ENCODE data around the gene SEC14L1. TPM values are rescaled to one million over a fixed set of nuclear protein-coding genes. Genes with fewer than 3 reads are reported as not detected.
A peak's percentile ranks its signal among the peaks of the same experiment; 100 is the strongest.

Gene SEC14L1
- total RNA-seq, 1 experiment from 2014 or later = 279 TPM

DNA sequence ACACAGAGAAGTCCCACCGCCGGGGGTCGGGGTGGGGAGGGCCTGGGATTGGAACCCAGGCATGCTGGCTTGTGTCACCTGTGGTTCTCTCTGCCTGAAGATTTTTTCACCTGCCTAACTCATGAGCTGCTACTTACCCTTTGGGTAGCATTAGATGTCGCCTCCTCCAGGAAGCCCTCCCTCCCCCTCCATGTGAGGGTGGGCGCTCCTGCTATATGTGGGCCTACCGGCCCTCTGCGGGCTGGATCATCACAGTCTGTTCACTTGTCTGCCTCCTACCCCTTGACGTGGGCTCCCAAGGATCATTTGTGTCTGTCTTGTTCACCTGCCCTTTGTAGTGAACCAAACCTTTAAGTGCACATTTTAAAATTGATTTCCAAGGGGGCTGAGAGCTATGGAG, 106.8 kb downstream of the SEC14L1 start:
- DNase-seq (ENCODE audit: low read depth, low spot score) (no peak), ATAC-seq (no peak; the same call in 1 of the 2 replicates)
- POLR2A ChIA-PET = no interaction called here
- Histone ChIP-seq H3K27ac (ENCODE audit: low read length) (peak overlapping the region; percentile 81), H3K4me3 (ENCODE audit: low read depth in 2 of 2, low read length in 2 of 2) (peak overlapping the region; percentile 43 to 58), H3K36me3 (ENCODE audit: control insufficient read depth, insufficient read depth, low read length) (no peaks in the 10 kb centered on the region), H3K9me3 (ENCODE audit: control insufficient read depth, insufficient read depth, low read depth, low read length) (no peaks in the 10 kb centered on the region), H3K4me1 (ENCODE audit: control insufficient read depth, insufficient read depth, low read length) (peaks cover 16% of the 10 kb centered on the region), H3K27me3 (ENCODE audit: control insufficient read depth, insufficient read depth, low read length) (no peaks in the 10 kb centered on the region)
- CTCF ChIA-PET = interaction anchor here (1.0 kb wide), 1 partner anchor 187 kb away, joined by 3 read pairs; no protein-coding TSS in a partner anchor
- no TSS peak for BruUV-seq (replicated peaks)
- in situ Hi-C loops (cut with HindIII; ENCODE audit: low pct_unique_long_range_greater_than_20kb, low sequenced_read_pairs) (no loop called here), intact Hi-C loops (cut with micrococcal nuclease; ENCODE audit: unreplicated experiment) (loop anchor here (1.0 kb wide), 1 partner anchor 161 kb away; no protein-coding TSS in a partner anchor)
- TF ChIP-seq, protein P1, sequence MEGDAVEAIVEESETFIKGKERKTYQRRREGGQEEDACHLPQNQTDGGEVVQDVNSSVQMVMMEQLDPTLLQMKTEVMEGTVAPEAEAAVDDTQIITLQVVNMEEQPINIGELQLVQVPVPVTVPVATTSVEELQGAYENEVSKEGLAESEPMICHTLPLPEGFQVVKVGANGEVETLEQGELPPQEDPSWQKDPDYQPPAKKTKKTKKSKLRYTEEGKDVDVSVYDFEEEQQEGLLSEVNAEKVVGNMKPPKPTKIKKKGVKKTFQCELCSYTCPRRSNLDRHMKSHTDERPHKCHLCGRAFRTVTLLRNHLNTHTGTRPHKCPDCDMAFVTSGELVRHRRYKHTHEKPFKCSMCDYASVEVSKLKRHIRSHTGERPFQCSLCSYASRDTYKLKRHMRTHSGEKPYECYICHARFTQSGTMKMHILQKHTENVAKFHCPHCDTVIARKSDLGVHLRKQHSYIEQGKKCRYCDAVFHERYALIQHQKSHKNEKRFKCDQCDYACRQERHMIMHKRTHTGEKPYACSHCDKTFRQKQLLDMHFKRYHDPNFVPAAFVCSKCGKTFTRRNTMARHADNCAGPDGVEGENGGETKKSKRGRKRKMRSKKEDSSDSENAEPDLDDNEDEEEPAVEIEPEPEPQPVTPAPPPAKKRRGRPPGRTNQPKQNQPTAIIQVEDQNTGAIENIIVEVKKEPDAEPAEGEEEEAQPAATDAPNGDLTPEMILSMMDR (IDR thresholded peaks at IDR 0.05) = no peak

GRCh38 chr17:77248216-77249114, 107.7 kb downstream of the SEC14L1 start:
- in situ Hi-C loops (cut with HindIII; ENCODE audit: low pct_unique_long_range_greater_than_20kb, low sequenced_read_pairs) (no loop called here), intact Hi-C loops (cut with micrococcal nuclease; ENCODE audit: unreplicated experiment) (no loop called here)
- Histone ChIP-seq H3K36me3 (ENCODE audit: control insufficient read depth, insufficient read depth, low read length) (no peaks in the 10 kb centered on the region), H3K4me1 (ENCODE audit: control insufficient read depth, insufficient read depth, low read length) (peaks cover 19% of the 10 kb centered on the region), H3K9me3 (ENCODE audit: control insufficient read depth, insufficient read depth, low read depth, low read length) (no peaks in the 10 kb centered on the region), H3K27ac (ENCODE audit: low read length) (peak overlapping the region; percentile 81), H3K4me3 (ENCODE audit: low read depth in 2 of 2, low read length in 2 of 2) (no peak overlapping the region), H3K27me3 (ENCODE audit: control insufficient read depth, insufficient read depth, low read length) (no peaks in the 10 kb centered on the region)
- ChIA-PET CTCF (interaction anchor here (0.6 to 1.0 kb wide), 2 partner anchors 142 to 188 kb away, joined by 3 read pairs; no protein-coding TSS in a partner anchor), POLR2A (interaction anchor here (0.6 to 0.7 kb wide), 2 partner anchors 56 to 106 kb away, joined by 5 read pairs; no protein-coding TSS in a partner anchor)
- no TSS peak for BruUV-seq (replicated peaks)
- DNase-seq (ENCODE audit: low read depth, low spot score) (no peak), ATAC-seq (peak; percentile 28; the same call in 1 of the 2 replicates)
- TF ChIP-seq, protein P1 (IDR thresholded peaks at IDR 0.05) = no peak
- no peak for TF ChIP-seq TCF7L2 (IDR thresholded peaks at IDR 0.05; ENCODE audit: low read depth, low read length)
- TF ChIP-seq SIN3A (IDR thresholded peaks at IDR 0.05; ENCODE audit: borderline replicate concordance, insufficient read depth, low read depth, low read length) = no peak
- no peak for TF ChIP-seq POLR2AphosphoS5 (IDR thresholded peaks at IDR 0.05; ENCODE audit: low read depth, low read length)
- TF ChIP-seq, protein P2, sequence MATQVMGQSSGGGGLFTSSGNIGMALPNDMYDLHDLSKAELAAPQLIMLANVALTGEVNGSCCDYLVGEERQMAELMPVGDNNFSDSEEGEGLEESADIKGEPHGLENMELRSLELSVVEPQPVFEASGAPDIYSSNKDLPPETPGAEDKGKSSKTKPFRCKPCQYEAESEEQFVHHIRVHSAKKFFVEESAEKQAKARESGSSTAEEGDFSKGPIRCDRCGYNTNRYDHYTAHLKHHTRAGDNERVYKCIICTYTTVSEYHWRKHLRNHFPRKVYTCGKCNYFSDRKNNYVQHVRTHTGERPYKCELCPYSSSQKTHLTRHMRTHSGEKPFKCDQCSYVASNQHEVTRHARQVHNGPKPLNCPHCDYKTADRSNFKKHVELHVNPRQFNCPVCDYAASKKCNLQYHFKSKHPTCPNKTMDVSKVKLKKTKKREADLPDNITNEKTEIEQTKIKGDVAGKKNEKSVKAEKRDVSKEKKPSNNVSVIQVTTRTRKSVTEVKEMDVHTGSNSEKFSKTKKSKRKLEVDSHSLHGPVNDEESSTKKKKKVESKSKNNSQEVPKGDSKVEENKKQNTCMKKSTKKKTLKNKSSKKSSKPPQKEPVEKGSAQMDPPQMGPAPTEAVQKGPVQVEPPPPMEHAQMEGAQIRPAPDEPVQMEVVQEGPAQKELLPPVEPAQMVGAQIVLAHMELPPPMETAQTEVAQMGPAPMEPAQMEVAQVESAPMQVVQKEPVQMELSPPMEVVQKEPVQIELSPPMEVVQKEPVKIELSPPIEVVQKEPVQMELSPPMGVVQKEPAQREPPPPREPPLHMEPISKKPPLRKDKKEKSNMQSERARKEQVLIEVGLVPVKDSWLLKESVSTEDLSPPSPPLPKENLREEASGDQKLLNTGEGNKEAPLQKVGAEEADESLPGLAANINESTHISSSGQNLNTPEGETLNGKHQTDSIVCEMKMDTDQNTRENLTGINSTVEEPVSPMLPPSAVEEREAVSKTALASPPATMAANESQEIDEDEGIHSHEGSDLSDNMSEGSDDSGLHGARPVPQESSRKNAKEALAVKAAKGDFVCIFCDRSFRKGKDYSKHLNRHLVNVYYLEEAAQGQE (IDR thresholded peaks at IDR 0.05; ENCODE audit: insufficient read depth in 1 of 2, low read depth in 2 of 2, low read length in 1 of 2) = no peak
